GM23338 (cell line): ENCODE results near the gene RFNG. TPM values are rescaled to one million over a fixed set of nuclear protein-coding genes. Genes with fewer than 3 reads are reported as not detected.

Source experiments
- ATAC-seq: fragments of 200-7000 bp; cut with Tn5 transposase; 3 replicates; pipeline ENCODE4 v1.9.1; 2020
- DNase-seq: peaks from one replicate; pipeline ENCODE4 v3.0.0-alpha.2; 2015; ENCODE audit warnings: low spot score
- H2AFZ ChIP-seq: fragments of 200-600 bp; sonication (generic); 2 replicates; pipeline ENCODE4 v1.8.0; 2016; ENCODE audit warnings: antibody characterized with exemption, mild to moderate bottlenecking, moderate library complexity
- H3F3A ChIP-seq: fragments of 200-600 bp; sonication (generic); replicated peaks from 2 replicates; pipeline ENCODE4 v1.8.0; 2017; ENCODE audit warnings: antibody characterized with exemption, mixed run types, low read depth
- H3K27ac ChIP-seq: fragments of 200-600 bp; sonication (generic); 2 replicates; pipeline ENCODE4 v1.6.1; 2016; ENCODE audit warnings: low read depth
- H3K27me3 ChIP-seq: fragments of 200-600 bp; sonication (generic); 2 replicates; pipeline ENCODE4 v1.8.0; 2016; ENCODE audit warnings: mild to moderate bottlenecking, mixed run types, moderate library complexity; ENCODE audit not compliant: insufficient read depth
- H3K36me3 ChIP-seq: fragments of 200-600 bp; sonication (generic); 2 replicates; pipeline ENCODE4 v1.8.0; 2016; ENCODE audit warnings: mild to moderate bottlenecking; ENCODE audit not compliant: insufficient read depth
- H3K4me1 ChIP-seq: fragments of 200-600 bp; sonication (generic); 2 replicates; pipeline ENCODE4 v1.8.0; 2016; ENCODE audit warnings: mild to moderate bottlenecking, moderate library complexity; ENCODE audit not compliant: insufficient read depth
- H3K4me2 ChIP-seq: fragments of 200-600 bp; sonication (generic); 2 replicates; pipeline ENCODE4 v1.7.1; 2017; ENCODE audit warnings: mixed run types
- H3K4me3 ChIP-seq: fragments of 200-600 bp; sonication (generic); 2 replicates; pipeline ENCODE4 v1.6.1; 2016; ENCODE audit warnings: mixed run types
- H3K79me2 ChIP-seq: fragments of 200-600 bp; sonication (generic); replicated peaks from 2 replicates; pipeline ENCODE4 v1.8.0; 2017; ENCODE audit warnings: mild to moderate bottlenecking; ENCODE audit not compliant: insufficient read depth
- H3K9me2 ChIP-seq: fragments of 200-600 bp; sonication (generic); 2 replicates; pipeline ENCODE4 v1.8.0; 2017; ENCODE audit not compliant: insufficient read depth
- H4K20me1 ChIP-seq: fragments of 200-600 bp; sonication (generic); replicated peaks from 2 replicates; pipeline ENCODE4 v1.8.0; 2017; ENCODE audit warnings: mild to moderate bottlenecking; ENCODE audit not compliant: insufficient read depth
- H3K27ac Mint-ChIP-seq: 2 replicates; pipeline ENCODE4 v1.8.0; 2020; ENCODE audit warnings: inconsistent platforms, mild to moderate bottlenecking, moderate library complexity, mixed read lengths
- H3K27me3 Mint-ChIP-seq: 3 replicates; pipeline ENCODE4 v1.8.0; 2022; ENCODE audit warnings: low read depth, mild to moderate bottlenecking, moderate library complexity, mixed read lengths, inconsistent platforms; ENCODE audit not compliant: insufficient read depth, poor library complexity
- H3K36me3 Mint-ChIP-seq: 3 replicates; pipeline ENCODE4 v1.8.0; 2021; ENCODE audit warnings: low read depth, mild to moderate bottlenecking, inconsistent platforms, moderate library complexity, mixed read lengths
- H3K4me1 Mint-ChIP-seq: 3 replicates; pipeline ENCODE4 v1.8.0; 2020; ENCODE audit warnings: mild to moderate bottlenecking, inconsistent platforms, mixed read lengths
- H3K4me3 Mint-ChIP-seq: 3 replicates; pipeline ENCODE4 v1.8.0; 2021; ENCODE audit warnings: moderate library complexity, mild to moderate bottlenecking, inconsistent platforms, mixed read lengths
- H3K9me3 Mint-ChIP-seq: 3 replicates; pipeline ENCODE4 v1.8.0; 2020; ENCODE audit warnings: moderate library complexity, mild to moderate bottlenecking, inconsistent platforms, mixed read lengths
- CREB1 ChIP-seq: fragments of 250-450 bp; sonication (Bioruptor Pico); IDR thresholded peaks from 2 replicates; pipeline ENCODE4 v1.5.0; 2020; ENCODE audit warnings: low read depth, mild to moderate bottlenecking, moderate library complexity
- CTCF ChIP-seq, 2 experiments: fragments of 200-600 bp in 1 of 2; sonication (generic) in 1 of 2; conservative IDR thresholded peaks; 2 replicates each; pipeline versions ENCODE4 v1.5.1 to v1.6.1; 2016 to 2017; ENCODE audit warnings: antibody characterized with exemption in 2 of 2, low read depth in 2 of 2, mild to moderate bottlenecking in 2 of 2, moderate library complexity in 1 of 2
- ETS1 ChIP-seq: IDR thresholded peaks from 2 replicates; pipeline ENCODE4 v1.6.1; 2016; ENCODE audit warnings: antibody characterized with exemption
- EZH2 ChIP-seq: fragments of 200-600 bp; sonication (generic); IDR thresholded peaks from one replicate; pipeline ENCODE4 v1.8.0; 2017; ENCODE audit warnings: antibody characterized with exemption, mild to moderate bottlenecking, low read depth; ENCODE audit not compliant: unreplicated experiment
- EZH2phosphoT487 ChIP-seq: fragments of 200-600 bp; sonication (generic); IDR thresholded peaks from one replicate; pipeline ENCODE4 v1.8.1; 2018; ENCODE audit warnings: antibody characterized with exemption; ENCODE audit not compliant: unreplicated experiment
- JUNB ChIP-seq: IDR thresholded peaks from one replicate; pipeline ENCODE4 v1.6.1; 2016; ENCODE audit warnings: antibody characterized with exemption; ENCODE audit not compliant: unreplicated experiment
- NANOG ChIP-seq: IDR thresholded peaks from 2 replicates; pipeline ENCODE4 v1.6.1; 2016; ENCODE audit warnings: antibody characterized with exemption, borderline replicate concordance
- POLR2AphosphoS5 ChIP-seq: IDR thresholded peaks from 2 replicates; pipeline ENCODE4 v1.6.1; 2016; ENCODE audit warnings: antibody characterized with exemption, low read depth
- REST ChIP-seq: IDR thresholded peaks from one replicate; pipeline ENCODE4 v1.6.1; 2018; ENCODE audit warnings: antibody characterized with exemption; ENCODE audit not compliant: unreplicated experiment
- STAT1 ChIP-seq: IDR thresholded peaks from one replicate; pipeline ENCODE4 v1.6.1; 2016; ENCODE audit warnings: antibody characterized with exemption; ENCODE audit not compliant: unreplicated experiment
- ZNF114 ChIP-seq: fragments of 250-450 bp; sonication (Bioruptor Pico); IDR thresholded peaks from 2 replicates; pipeline ENCODE4 v1.5.0; 2020; ENCODE audit warnings: mild to moderate bottlenecking, moderate library complexity
- ZNF331 ChIP-seq: fragments of 250-450 bp; sonication (Bioruptor Pico); IDR thresholded peaks from 2 replicates; pipeline ENCODE4 v1.5.0; 2020; ENCODE audit warnings: low read depth, mild to moderate bottlenecking, moderate library complexity
- ZNF462 ChIP-seq: fragments of 250-450 bp; sonication (Bioruptor Pico); IDR thresholded peaks from 2 replicates; pipeline ENCODE4 v1.5.0; 2020; ENCODE audit warnings: mild to moderate bottlenecking, moderate library complexity
- polyA plus RNA-seq: library from polyadenylated mRNA; unstranded; fragments of >200 nt; fragmentation: Nextera tagmentation; extraction: Ambion mirVana; gene quantifications from 2 replicates; pipeline ENCODE4 v1.2.1, GENCODE V29; 2016
- total RNA-seq: library from RNA; depleted of rRNA; stranded (reverse); fragments of >200 nt; shearing (Covaris generic); gene quantifications from 2 replicates; pipeline ENCODE4 v1.2.3, GENCODE V29; 2014

RFNG gene
- total and polyA plus RNA-seq, 2 experiments from 2014 or later: 18.0 to 44.7 TPM

- H3K4me1 ChIP-seq: no peaks in the 10 kb centered on the region
- peaks cover 9% of the 10 kb centered on the region for H3K27me3 Mint-ChIP-seq
- no peak overlapping the region for H3K27ac Mint-ChIP-seq
- no peak overlapping the region for H3K4me3 Mint-ChIP-seq
- H3K4me3 ChIP-seq: no peak overlapping the region
- ATAC-seq (no peak), DNase-seq (no peak)
- H3K27ac ChIP-seq: no peak overlapping the region
- 0 out of 2 replicates have a peak, but pooled peaks cover 6% of the 10 kb centered on the region for H3F3A ChIP-seq
- peaks cover 8% of the 10 kb centered on the region; the same call in 1 of the 2 replicates for H4K20me1 ChIP-seq
- peaks cover 8% of the 10 kb centered on the region for H3K36me3 Mint-ChIP-seq
- peaks cover 9% of the 10 kb centered on the region; the same call in 1 of the 2 replicates for H3K79me2 ChIP-seq
- H3K27me3 ChIP-seq: no peaks in the 10 kb centered on the region
- H3K9me3 Mint-ChIP-seq: no peaks in the 10 kb centered on the region
- H3K36me3 ChIP-seq: no peaks in the 10 kb centered on the region
- no peaks in the 10 kb centered on the region for H3K9me2 ChIP-seq
- no peak for TF ChIP-seq REST
- TF ChIP-seq EZH2phosphoT487: no peak
- TF ChIP-seq POLR2AphosphoS5: no peak
- TF ChIP-seq EZH2: no peak
- TF ChIP-seq CREB1: no peak
- TF ChIP-seq CTCF (conservative IDR thresholded peaks at IDR 0.05; ENCODE audit: low read depth in 2 of 2): no peak
- TF ChIP-seq ETS1: no peak
- TF ChIP-seq ZNF331 (CRISPR knock-in tag): no peak
- TF ChIP-seq STAT1: no peak
- no peak for TF ChIP-seq ZNF462
- no peak for TF ChIP-seq ZNF114 (CRISPR knock-in tag)
- TF ChIP-seq JUNB: no peak
- no peak for TF ChIP-seq NANOG
- no peak overlapping the region for H3K4me2 ChIP-seq
- peaks cover 2% of the 10 kb centered on the region; the same call in 1 of the 3 replicates for H3K4me1 Mint-ChIP-seq
- no peak overlapping the region for H2AFZ ChIP-seq
These were observed 3.0 kb downstream of the RFNG start for GRCh38 chr17:82048571-82048971.
